Activated CD4-positive, alpha-beta memory T cell treated with anti-CD3 and anti-CD28 coated beads, Interleukin-2, amount 10 ng/mL, durations not matched to agents 7 days and 5 days (primary cell): Measurements from ENCODE around the gene WFDC5. TPM values are rescaled to one million over a fixed set of nuclear protein-coding genes. Genes with fewer than 3 reads are reported as not detected.

ENCODE experiments used
- CTCF ChIA-PET: fragments of 350-600 bp; sonication (Branson Sonifier 250); formaldehyde crosslinking; loops from one replicate; lab custom pipeline; 2021; ENCODE audit warnings: antibody characterized with exemption, inconsistent platforms; lab: Charles Lee
- POLR2A ChIA-PET: fragments of 350-600 bp; sonication (Branson Sonifier 250); formaldehyde crosslinking; loops from one replicate; lab custom pipeline; 2021; ENCODE audit warnings: antibody characterized with exemption; lab: Charles Lee
- DNase-seq: peaks from one replicate; pipeline ENCODE4 v3.0.0-alpha.2; 2020
- H3K27ac Mint-ChIP-seq: one replicate; pipeline ENCODE4 v1.8.0; 2021; ENCODE audit warnings: mild to moderate bottlenecking, mixed read lengths
- H3K27me3 Mint-ChIP-seq: one replicate; pipeline ENCODE4 v1.8.0; 2021; ENCODE audit warnings: mixed read lengths
- H3K36me3 Mint-ChIP-seq: one replicate; pipeline ENCODE4 v1.8.0; 2021; ENCODE audit warnings: low read depth, mixed read lengths
- H3K4me1 Mint-ChIP-seq: one replicate; pipeline ENCODE4 v1.8.0; 2021; ENCODE audit warnings: mixed read lengths
- H3K4me3 Mint-ChIP-seq: one replicate; pipeline ENCODE4 v1.8.0; 2021; ENCODE audit warnings: mild to moderate bottlenecking, mixed read lengths
- H3K9me3 Mint-ChIP-seq: one replicate; pipeline ENCODE4 v1.8.0; 2021; ENCODE audit warnings: mixed read lengths
- total RNA-seq, 2 experiments: library from RNA; stranded (reverse); gene quantifications; one replicate each; pipeline ENCODE4 v1.2.3, GENCODE V29; 2021

WFDC5 gene
- total RNA-seq, 2 experiments from 2014 or later, result 0.63 to 0.73 TPM

DNA sequence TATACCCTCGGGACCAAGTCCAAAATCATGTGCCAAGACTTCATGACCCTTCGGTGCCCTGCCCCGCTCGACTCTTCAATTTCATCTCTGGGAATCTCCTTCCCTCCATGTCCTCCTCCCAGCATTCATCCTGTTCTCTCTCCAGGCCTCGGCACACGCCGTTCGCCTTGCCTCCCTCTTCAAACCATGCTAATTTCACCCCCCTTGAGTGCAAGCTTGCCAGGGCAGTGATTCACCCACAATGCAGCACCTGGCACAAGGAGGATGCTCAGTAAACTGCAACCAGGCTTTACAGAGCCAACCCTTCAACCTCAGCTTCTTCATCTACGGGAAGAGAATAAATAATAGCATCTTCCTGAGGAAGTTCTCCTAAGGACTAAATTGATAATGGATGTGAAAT is 18.2 kb downstream of the WFDC5 start:
- no peak for DNase-seq
- H3K36me3 Mint-ChIP-seq, result peaks cover 2% of the 10 kb centered on the region
- no peak overlapping the region for H3K27ac Mint-ChIP-seq
- H3K4me3 Mint-ChIP-seq, result no peak overlapping the region
- ChIA-PET CTCF (interaction anchor here (1.0 to 7.6 kb wide), 21 partner anchors 9 to 216 kb away, joined by 3 to 75 read pairs (median 6); partner anchors contain the start of gene PABPC1L), POLR2A (interaction anchor here (0.5 to 1.3 kb wide), 2 partner anchors 16 to 53 kb away, joined by 3 read pairs; no protein-coding TSS in a partner anchor)
- peaks cover 41% of the 10 kb centered on the region for H3K27me3 Mint-ChIP-seq
- peaks cover 12% of the 10 kb centered on the region for H3K4me1 Mint-ChIP-seq
- no peaks in the 10 kb centered on the region for H3K9me3 Mint-ChIP-seq

DNA sequence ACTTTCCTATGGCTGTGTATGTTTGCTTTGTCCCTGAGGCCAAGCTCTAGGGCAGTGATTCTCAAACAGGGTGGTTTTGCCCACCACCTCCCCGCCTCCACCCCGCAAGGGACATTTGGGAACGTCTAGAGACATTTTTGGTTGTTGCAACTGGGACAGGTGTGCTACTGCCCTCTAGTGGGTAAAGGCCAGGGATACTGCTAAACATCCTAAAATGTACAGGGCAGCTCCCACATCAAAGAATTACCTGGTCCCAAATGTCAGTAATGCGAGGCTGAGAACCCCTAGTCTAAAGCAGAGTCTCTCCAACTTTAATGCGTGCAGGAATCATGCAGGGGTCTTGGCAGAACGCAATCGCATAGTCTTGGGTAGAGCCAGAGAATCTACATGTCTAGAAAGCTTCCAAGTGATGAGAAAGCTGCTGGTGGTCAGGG is 19.2 kb downstream of the WFDC5 start:
- ChIA-PET POLR2A (interaction anchor here (0.9 to 1.4 kb wide), 4 partner anchors 17 to 195 kb away, joined by 3 to 7 read pairs (median 4); no protein-coding TSS in a partner anchor), CTCF (interaction anchor here (0.6 to 7.6 kb wide), 33 partner anchors 9 to 411 kb away, joined by 3 to 75 read pairs (median 5); partner anchors contain the start of genes PABPC1L and WFDC5)
- Mint-ChIP-seq H3K27ac (no peak overlapping the region), H3K27me3 (peaks cover 35% of the 10 kb centered on the region), H3K36me3 (peaks cover 10% of the 10 kb centered on the region), H3K4me3 (no peak overlapping the region), H3K9me3 (no peaks in the 10 kb centered on the region), H3K4me1 (peaks cover 9% of the 10 kb centered on the region)
- DNase-seq, result peak; percentile 62

DNA sequence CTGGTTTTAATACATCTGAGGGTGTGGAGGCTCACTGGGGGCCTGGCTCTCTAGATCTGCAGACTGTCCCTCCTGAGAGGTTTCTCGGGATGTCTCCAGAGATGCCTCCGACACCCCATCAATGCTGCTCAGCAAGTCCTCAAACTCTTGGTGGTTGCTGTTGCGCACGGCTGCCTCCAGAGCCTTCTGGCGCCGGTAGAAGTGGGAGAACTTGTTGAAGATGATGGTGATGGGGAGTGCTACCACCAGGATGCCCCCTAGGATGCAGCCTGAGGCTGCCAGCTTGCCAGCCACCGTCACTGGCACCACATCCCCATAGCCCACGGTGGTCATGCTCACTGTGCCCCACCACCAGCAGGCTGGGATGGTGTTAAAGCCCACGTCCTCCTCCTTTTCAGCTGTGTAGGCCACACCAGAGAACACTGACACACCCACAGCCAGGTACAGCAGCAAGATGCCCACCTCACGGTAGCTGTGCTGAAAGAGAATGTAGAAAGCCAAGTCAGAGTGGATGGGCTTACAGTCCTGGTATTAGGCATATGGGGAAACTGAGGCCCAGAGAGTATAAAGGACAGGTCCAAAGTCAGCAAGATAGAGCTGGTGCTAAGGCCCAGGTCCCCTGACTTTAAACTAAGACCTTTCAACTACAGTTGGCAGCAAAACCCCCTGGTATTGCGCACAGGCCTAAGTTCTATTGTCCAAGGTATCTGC is 20.0 kb downstream of the WFDC5 start:
- Mint-ChIP-seq H3K9me3 (no peaks in the 10 kb centered on the region), H3K4me1 (peaks cover 9% of the 10 kb centered on the region), H3K27me3 (peaks cover 29% of the 10 kb centered on the region), H3K4me3 (no peak overlapping the region), H3K36me3 (peaks cover 16% of the 10 kb centered on the region), H3K27ac (no peak overlapping the region)
- POLR2A ChIA-PET, result interaction anchor here (1.2 to 1.4 kb wide), 2 partner anchors 51 to 195 kb away, joined by 4 to 7 read pairs; no protein-coding TSS in a partner anchor
- no peak for DNase-seq
- CTCF ChIA-PET, result interaction anchor here (0.6 to 7.6 kb wide), 24 partner anchors 8 to 355 kb away, joined by 3 to 75 read pairs (median 5); partner anchors contain the start of genes PABPC1L and WFDC5

DNA sequence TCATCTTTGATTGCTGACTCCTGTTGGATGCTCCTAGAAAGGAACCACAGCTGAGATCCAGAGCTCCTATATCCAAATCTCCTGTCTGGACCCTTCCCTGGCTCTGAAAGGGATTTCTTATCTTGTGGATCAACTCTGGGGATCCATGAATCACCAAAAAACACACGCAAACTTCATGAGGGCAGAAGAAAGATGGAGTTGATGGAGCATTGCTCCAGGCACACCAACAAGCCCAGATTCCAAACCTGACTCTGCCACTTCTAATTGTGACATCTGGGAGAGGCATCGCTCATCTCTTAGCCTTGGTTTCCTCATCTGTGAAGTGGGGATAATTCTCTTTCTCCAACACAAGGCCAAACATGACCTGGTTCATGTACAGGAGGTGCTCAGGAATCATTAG is 20.8 kb downstream of the WFDC5 start:
- peaks cover 21% of the 10 kb centered on the region for H3K27me3 Mint-ChIP-seq
- no peak overlapping the region for H3K4me3 Mint-ChIP-seq
- no peaks in the 10 kb centered on the region for H3K9me3 Mint-ChIP-seq
- no peak for DNase-seq
- H3K4me1 Mint-ChIP-seq, result peaks cover 9% of the 10 kb centered on the region
- POLR2A ChIA-PET, result interaction anchor here (1.2 kb wide), 1 partner anchor 52 kb away, joined by 3 read pairs; no protein-coding TSS in a partner anchor
- CTCF ChIA-PET, result interaction anchor here (1.0 to 7.6 kb wide), 7 partner anchors 11 to 198 kb away, joined by 3 to 75 read pairs (median 28); no protein-coding TSS in a partner anchor
- no peak overlapping the region for H3K27ac Mint-ChIP-seq
- H3K36me3 Mint-ChIP-seq, result peaks cover 20% of the 10 kb centered on the region

DNA sequence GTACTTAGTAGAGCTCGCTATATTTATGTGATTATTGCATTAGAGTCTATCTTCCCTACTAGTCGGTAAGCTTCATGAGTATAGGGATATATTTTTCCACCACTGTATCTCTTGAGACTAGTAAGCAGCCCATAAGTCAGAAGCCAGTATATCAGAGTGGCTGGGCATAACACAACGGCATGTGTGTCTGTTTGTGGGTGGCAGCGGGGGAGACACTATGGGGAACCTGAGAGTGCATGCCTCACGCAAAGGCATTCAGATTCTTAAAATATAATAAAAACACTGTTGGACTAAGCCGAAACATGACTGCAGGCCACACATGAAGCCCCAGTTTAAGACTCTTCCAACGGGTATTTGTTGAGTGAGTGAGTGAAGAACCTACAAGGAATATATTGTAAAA is 22.1 kb downstream of the WFDC5 start:
- CTCF ChIA-PET, result interaction anchor here (0.5 to 7.6 kb wide), 5 partner anchors 10 to 345 kb away, joined by 3 to 75 read pairs (median 3); no protein-coding TSS in a partner anchor
- Mint-ChIP-seq H3K27ac (no peak overlapping the region), H3K9me3 (no peaks in the 10 kb centered on the region), H3K36me3 (peaks cover 29% of the 10 kb centered on the region), H3K4me1 (peaks cover 5% of the 10 kb centered on the region), H3K4me3 (no peak overlapping the region), H3K27me3 (peaks cover 14% of the 10 kb centered on the region)
- DNase-seq, result no peak
- POLR2A ChIA-PET, result interaction anchor here (0.7 kb wide), 1 partner anchor 212 kb away, joined by 3 read pairs; no protein-coding TSS in a partner anchor

DNA sequence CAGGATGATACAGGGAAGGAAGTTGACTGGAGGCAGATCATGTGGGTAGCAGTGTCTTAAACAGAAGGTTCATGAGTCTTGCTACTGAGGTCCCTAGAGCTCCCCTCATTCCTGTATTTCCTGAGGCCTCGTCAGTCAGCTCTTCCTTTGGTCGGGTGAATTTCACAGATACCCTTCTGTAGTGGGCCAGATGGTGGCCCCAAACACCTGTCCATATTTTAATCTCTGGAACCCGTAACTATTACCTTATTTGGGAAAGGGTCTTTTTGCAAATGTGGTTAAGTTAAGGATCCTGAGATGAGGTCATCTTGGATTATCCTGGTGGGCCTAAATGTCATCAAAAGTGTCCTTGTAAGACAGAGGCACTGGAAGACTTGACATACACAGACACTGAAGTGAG is 23.6 kb downstream of the WFDC5 start:
- no peaks in the 10 kb centered on the region for H3K4me1 Mint-ChIP-seq
- no peaks in the 10 kb centered on the region for H3K27me3 Mint-ChIP-seq
- H3K4me3 Mint-ChIP-seq, result no peak overlapping the region
- no peak for DNase-seq
- H3K27ac Mint-ChIP-seq, result no peak overlapping the region
- CTCF ChIA-PET, result no interaction called here
- H3K9me3 Mint-ChIP-seq, result no peaks in the 10 kb centered on the region
- POLR2A ChIA-PET, result no interaction called here
- peaks cover 40% of the 10 kb centered on the region for H3K36me3 Mint-ChIP-seq

DNA sequence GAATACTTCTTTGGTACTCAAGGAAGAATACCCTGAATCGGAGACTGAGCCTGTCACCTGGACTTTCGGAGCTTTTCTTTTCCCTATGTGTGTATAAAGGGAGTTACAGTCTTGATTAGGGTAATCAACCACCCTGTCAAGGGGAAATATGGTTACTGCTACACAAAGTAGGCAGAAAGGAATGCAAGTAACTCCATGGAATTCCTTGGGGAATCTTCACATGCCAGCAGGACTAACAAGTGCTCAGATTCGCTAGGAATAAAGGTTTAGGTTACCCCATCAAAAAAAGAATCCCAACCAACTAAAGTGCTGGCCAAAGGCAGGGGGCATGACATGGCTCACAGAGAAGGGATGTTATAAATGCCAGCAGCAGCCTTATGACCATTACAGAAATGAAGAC is 24.5 kb downstream of the WFDC5 start:
- Mint-ChIP-seq H3K36me3 (peaks cover 49% of the 10 kb centered on the region), H3K4me3 (no peak overlapping the region), H3K27ac (no peak overlapping the region), H3K27me3 (no peaks in the 10 kb centered on the region), H3K4me1 (no peaks in the 10 kb centered on the region), H3K9me3 (no peaks in the 10 kb centered on the region)
- ChIA-PET CTCF (no interaction called here), POLR2A (no interaction called here)
- DNase-seq, result no peak

DNA sequence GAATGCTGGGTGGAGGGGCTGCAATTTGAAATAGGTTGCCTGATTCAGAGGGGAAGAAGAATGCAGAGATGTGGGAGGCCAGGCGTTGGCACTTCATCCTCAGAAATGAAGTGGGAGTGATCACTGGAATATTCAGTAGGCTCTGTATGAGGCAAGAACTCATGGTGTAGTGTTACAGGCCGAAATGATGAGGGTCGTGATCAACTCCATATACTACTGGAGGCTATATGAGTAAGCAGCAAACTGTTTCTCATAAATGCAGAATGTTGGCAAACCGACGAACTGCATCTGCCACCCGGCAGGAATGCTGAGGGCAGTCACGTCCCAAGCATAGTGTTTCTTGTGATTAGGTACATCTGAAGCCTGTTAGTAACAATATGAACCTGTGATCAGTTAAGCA is 26.7 kb downstream of the WFDC5 start:
- H3K27me3 Mint-ChIP-seq, result no peaks in the 10 kb centered on the region
- H3K4me1 Mint-ChIP-seq, result no peaks in the 10 kb centered on the region
- CTCF ChIA-PET, result no interaction called here
- no peaks in the 10 kb centered on the region for H3K9me3 Mint-ChIP-seq
- no peak overlapping the region for H3K4me3 Mint-ChIP-seq
- POLR2A ChIA-PET, result no interaction called here
- H3K27ac Mint-ChIP-seq, result no peak overlapping the region
- H3K36me3 Mint-ChIP-seq, result peaks cover 66% of the 10 kb centered on the region
- no peak for DNase-seq

DNA sequence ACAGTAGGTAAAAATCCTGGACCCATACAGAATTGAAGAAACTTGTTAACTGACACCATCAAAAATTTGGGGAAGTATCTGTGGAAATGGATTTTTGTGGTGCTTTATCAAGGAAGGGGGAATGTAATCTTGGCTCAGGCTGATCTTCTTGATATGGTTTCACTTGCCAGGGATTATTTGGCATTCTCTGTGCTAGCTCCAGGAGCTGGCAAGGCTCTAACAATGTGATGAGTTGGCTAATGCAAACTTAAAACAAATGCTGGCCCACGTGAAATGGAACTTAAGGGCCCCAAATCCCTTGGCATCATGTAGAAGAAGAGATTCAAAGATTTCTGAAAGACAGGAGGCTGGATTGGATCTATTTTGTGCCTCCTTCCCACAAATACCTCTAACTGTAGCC is 27.2 kb downstream of the WFDC5 start:
- CTCF ChIA-PET, result no interaction called here
- no peak overlapping the region for H3K4me3 Mint-ChIP-seq
- POLR2A ChIA-PET, result no interaction called here
- H3K9me3 Mint-ChIP-seq, result no peaks in the 10 kb centered on the region
- H3K36me3 Mint-ChIP-seq, result peaks cover 70% of the 10 kb centered on the region
- H3K27ac Mint-ChIP-seq, result no peak overlapping the region
- DNase-seq, result no peak
- no peaks in the 10 kb centered on the region for H3K4me1 Mint-ChIP-seq
- no peaks in the 10 kb centered on the region for H3K27me3 Mint-ChIP-seq

DNA sequence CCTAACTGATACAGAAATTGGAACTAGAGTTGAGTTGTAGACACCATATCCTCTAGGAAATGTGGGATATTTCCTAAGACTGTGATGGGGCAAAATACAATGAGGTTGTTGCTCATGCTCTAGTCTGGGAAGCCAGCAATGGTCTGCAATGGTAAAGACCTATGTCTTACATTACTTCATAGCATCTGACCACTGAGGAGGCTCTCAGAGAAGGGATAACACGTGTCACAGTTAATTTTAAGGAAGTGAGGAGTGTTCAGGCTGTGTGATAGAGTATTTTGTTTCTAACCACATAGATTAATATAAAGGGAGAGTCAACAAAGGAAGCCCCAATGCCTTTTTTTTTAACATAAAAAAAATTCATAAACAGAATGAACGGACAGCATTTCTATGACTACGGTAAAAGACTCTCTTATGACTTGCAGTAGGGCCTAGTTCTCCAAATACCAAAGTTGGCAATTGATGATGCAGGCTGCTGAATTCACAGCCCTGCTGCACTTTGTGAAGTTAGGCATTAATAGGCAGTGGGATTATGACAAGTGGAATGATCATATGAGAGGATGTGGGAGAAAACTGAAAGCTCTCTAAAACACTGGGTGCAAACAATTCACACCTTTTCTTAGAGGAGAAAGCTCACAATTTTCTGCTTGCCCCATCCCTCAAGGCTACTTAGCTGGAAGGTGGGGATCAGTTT is 27.7 kb downstream of the WFDC5 start:
- CTCF ChIA-PET, result interaction anchor here (0.8 to 1.6 kb wide), 2 partner anchors 8 to 9 kb away, joined by 5 to 9 read pairs; no protein-coding TSS in a partner anchor
- H3K27me3 Mint-ChIP-seq, result no peaks in the 10 kb centered on the region
- no peaks in the 10 kb centered on the region for H3K4me1 Mint-ChIP-seq
- POLR2A ChIA-PET, result interaction anchor here (0.8 kb wide), 1 partner anchor 207 kb away, joined by 3 read pairs; no protein-coding TSS in a partner anchor
- H3K9me3 Mint-ChIP-seq, result no peaks in the 10 kb centered on the region
- DNase-seq, result no peak
- no peak overlapping the region for H3K27ac Mint-ChIP-seq
- peaks cover 76% of the 10 kb centered on the region for H3K36me3 Mint-ChIP-seq
- no peak overlapping the region for H3K4me3 Mint-ChIP-seq

DNA sequence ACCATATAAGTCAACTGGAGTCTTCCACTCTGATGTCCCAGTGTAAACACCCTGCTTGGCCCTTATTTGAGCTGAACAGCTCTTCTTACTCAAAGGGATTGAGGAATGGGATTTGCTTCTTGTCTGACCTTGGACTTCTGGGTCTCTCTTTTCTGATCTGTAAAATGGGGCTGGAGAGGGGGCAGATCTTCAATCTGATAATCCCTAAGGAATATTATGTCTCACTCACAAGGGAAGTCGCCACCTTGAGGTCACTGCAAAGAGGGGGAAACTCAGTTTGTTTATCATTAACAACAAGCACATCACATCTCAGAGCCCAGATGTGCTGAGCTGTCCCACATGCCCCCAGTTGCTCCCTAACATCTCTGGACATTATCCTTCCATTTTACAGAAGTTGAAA is 29.1 kb downstream of the WFDC5 start:
- ChIA-PET POLR2A (no interaction called here), CTCF (interaction anchor here (1.6 kb wide), 1 partner anchor 11 kb away, joined by 9 read pairs; no protein-coding TSS in a partner anchor)
- Mint-ChIP-seq H3K4me1 (no peaks in the 10 kb centered on the region), H3K27me3 (no peaks in the 10 kb centered on the region), H3K36me3 (peaks cover 81% of the 10 kb centered on the region), H3K27ac (peak overlapping the region; percentile 28), H3K4me3 (no peak overlapping the region), H3K9me3 (peaks cover 4% of the 10 kb centered on the region)
- no peak for DNase-seq

DNA sequence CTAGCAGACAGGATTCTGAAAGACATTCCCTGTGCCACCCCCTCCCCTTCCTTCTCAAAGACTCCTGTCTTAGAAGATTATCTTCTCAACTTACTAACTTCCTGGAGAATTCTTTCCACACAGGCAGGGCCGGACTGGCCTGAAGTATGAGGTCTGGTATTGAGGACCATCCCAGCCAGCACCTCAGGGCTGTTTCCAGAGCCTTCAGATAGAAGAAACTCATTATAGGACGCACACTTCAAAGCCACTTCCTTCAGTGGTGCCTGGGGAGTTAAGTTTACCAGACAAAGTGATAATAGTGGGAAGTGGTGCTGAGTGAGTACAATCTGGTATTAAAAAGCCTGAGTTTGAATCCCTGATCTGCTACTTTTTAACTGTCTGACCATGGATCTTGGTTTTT is 29.7 kb downstream of the WFDC5 start:
- peaks cover 4% of the 10 kb centered on the region for H3K9me3 Mint-ChIP-seq
- DNase-seq, result no peak
- no peak overlapping the region for H3K4me3 Mint-ChIP-seq
- POLR2A ChIA-PET, result no interaction called here
- H3K27ac Mint-ChIP-seq, result no peak overlapping the region
- peaks cover 84% of the 10 kb centered on the region for H3K36me3 Mint-ChIP-seq
- no peaks in the 10 kb centered on the region for H3K27me3 Mint-ChIP-seq
- CTCF ChIA-PET, result no interaction called here
- no peaks in the 10 kb centered on the region for H3K4me1 Mint-ChIP-seq
